Stimulated activated CD4-positive, alpha-beta T cell treated with anti-CD3 and anti-CD28 coated beads, Interleukin-2, amount 100 ng/mL, for 24 hours (primary cell): ENCODE data around the gene FAM20B.
A peak's percentile ranks its signal among the peaks of the same experiment; 100 is the strongest.

Source experiments
- DNase-seq, 2 donors: peaks; one replicate each; pipeline ENCODE4 v3.0.0-alpha.2; 2020

FAM20B gene

DNA sequence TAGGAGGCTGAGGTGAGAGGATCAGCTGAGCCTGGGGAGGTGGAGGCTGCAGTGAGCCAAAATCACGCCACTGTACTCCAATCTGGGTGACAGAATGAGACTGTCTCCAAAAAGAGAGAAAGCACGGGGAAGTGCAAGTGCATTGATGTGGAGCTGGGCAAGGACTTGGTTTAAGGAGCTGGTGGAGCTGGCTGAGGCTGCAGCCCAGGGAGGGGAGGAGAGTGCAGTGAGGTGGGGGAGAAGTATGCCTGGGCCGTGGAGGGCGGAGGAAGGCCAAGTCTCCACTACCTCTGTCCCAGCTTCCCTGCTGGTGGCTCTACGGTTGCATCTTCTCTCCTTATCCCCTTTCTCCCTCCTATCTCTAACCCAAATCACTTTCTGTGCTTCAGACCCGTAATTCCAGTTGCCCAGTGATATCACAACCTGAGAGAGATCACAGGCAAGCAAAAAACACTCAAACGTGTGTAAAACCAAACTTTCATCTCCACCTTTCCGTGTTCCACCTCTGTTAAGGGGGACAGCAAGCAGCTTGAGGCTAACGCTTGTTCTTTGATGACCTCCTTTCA lies 67.3 kb downstream of the FAM20B start:
- DNase-seq: no peak

DNA sequence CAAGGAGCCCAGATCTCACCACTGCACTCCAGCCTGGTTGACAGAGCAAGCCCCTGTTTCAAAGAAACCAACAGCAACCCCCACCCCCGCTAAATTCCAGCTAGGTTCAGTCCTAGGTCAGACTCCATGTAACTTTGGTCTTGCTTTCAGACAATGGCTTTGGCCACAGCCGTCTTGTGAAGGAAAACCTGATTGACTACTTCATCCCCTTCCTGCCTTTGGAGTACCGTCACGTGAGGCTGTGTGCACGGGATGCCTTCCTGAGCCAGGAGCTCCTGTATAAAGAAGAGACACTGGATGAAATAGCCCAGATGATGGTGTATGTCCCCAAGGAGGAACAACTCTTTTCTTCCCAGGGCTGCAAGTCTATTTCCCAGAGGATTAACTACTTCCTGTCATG lies 69.1 kb downstream of the FAM20B start:
- no peak for DNase-seq

DNA sequence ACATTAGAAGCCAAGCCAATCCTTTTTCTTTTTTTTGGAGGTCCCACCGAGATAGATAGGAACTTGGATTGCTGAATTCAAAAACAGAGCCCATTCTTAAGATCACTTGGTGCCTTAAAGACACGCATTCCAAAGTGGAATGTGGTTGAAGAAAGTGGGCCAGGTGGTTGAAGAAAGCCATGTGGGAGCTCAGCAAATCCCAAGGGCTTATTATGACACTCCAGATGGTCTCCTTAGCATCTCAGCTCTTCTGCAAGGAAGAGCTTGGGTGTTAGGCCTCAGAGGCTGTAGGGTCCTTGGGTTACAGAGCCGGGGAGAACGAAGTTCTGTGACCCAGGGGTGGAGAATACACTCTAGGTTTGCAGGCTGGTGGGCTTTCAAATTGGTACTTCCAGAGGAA lies 69.7 kb downstream of the FAM20B start:
- no peak for DNase-seq

DNA sequence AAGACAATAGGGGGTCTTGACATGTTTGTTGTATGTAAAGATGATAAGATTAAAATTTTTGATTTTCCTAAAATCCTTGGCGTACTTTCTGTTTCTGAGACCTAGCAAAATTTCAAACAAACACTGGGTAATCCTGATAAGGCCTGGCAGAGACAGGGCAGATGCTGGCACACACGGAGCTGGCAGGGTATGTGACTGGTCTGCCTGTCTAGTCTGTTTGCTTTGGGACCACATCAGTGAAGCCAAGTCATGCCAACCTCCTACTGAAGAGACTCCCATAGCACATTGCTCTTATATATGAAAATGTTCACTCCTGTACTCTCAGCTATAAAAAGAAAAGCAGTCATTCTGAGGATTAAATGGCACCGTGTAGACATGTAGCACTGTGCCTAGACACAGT lies 70.2 kb downstream of the FAM20B start:
- DNase-seq: no peak

DNA sequence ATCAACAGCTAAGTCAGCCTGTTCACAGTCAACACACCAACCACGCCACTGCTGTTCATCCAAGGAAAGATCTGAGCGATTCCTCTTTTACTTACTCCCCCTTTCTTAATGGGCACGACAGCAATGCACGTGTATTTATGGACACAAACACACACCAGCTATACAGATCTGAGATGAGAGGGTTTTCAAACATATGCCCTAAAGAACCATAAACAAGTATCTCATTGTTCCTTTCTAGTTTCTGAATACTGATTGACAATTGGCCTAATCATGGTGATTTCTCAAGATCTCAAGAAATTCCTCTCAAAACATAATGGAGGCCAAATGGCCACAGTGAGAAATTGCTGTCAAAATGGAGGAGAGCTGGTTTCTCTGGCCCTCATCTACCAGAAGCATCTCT lies 74.2 kb downstream of the FAM20B start:
- DNase-seq: no peak

DNA sequence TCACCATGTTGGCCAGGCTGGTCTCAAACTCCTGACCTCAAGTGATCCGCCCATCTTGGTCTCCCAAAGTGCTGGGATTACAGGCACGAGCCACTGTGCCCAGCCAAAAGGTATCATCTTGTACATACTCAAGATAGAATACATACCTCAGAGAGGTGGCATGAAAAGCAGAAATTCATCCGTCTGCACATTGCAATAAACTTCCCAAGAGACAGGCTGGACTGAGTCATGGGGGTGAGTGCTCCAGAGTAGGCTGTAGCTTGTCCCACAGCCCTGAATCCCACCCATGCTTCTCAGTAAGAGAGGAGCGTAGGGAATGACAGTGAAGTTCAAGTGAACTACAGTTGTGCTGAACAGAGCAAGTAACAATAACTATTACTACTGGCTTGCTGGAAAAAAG lies 75.9 kb downstream of the FAM20B start:
- no peak for DNase-seq

DNA sequence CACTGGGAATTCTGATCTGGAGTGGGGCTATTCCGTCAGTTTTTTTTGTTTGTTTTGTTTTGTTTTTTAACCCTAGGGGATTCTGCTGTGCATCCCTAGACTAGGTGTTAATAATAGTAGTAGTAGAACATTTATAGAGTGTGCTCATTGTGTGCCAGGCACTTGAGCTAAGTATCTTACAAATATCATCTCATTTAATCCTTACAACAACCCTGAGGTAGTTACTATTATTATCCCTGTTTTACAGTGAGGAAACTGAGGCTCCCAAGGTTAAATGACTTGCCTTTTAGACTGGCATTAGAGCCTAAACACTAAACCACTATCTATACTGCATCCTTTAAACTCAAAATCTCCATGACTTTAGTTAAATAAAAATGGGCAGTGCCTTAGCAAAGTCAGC lies 78.3 kb downstream of the FAM20B start:
- DNase-seq: no peak

DNA sequence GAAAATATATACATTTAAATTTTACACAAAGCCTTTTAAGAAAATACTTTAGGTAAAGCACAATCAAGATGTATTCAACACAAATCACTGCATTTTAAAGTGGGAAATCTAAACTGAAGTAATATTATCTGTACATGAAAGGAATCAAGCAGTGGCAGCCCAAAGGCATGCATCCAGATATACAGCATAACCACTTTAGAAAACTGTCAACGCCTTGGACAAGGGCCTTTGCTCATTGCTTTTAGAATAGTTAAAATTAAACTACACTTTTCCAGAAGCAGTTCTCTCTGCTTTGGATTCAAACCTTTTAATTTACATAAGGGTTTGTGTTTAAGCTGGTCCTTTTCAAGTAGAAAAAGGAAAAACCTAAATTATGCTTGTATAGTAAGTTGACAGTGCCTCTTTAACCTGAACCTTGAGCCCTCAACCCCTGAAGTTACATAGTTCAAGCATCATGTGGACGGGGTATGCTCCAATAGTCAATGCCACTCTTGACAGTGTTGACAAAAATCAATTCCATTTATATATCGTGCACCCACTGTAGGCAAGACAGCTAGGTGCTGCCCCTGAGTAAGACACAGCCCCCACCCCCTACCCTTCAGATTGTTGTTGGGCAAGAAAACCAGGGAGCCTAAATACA lies 79.0 kb downstream of the FAM20B start:
- DNase-seq: no peak

DNA sequence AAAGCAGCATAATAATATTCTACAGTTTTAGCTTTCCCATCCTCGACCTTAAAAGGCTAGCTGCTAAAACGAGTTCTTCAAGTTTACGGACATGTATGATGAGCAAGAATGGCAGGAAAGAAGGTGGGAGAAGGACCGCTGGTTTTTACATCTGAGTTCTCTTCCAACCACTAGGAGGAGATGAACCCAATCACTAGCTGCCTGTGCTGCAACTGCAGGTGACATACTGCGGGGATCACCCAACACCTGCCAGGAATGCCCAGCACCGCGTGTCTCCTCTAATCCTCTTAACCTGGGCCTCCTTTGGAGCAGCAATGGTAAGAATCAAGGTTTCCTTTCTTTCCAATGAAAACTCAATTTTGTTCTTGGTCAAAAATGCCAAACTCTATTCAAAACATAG lies 79.7 kb downstream of the FAM20B start:
- DNase-seq: no peak

DNA sequence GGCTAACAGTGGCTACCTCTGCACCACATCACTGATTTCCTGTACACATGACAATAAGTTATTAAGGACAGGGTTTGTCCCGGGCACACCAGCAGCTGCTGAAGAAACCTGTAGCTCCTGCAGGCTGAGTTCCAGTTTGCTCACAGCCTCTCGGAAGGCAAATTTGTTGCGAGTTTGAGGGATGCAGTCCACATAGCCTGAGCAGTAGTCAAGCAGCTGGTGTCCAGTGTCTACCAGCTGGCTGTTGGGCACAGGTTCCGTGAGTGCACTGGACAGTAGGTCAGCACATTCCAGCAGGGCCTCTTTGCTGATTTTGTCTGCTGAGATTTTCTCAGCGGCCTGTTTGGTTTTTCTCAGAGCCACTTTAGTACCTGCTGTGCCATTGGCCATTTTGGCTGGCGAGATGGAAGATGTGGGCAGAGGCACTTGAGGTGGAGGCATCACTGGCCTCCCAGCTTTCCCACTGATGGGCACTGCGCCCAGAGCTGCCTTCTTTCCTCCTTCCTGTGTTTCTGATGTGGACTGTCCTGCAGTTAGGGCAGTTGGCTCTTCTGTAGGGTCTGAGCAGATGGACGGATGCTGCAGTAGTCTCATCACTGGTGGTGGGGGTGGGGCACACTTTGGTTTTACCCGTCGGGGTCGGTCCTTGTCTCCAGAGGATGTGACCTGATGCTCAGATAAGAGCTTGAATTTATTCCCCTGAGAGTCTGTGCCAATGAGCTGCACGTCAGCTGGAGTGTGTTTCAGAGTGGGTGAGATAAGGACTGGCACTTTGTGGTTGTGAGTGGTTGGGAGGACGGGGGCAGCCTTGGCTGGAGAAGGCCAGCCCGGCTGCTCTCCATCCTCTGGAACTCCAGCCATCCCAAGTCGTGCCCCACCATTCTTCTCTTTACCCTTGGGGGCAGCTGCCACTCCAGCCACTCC lies 82.3 kb downstream of the FAM20B start:
- DNase-seq: no peak

DNA sequence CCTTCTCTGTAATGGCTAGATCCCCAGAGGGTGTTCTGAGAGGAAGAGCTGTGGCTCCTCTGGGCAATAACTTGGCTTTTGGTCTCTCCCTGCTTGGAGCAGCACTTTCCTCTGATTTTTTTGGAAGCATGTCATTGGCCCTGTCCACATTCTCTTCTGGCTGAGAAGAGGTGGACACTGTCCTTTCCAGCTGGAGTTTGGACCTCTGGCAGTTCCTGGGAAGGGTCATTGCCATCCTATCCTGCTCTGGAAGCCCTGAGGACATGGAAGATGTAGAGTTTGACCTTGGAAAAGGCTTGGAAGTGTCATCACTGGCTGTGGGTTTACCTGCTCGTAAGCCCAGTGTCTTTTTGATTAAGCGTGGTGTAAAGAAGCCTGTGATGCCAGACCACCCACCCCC lies 83.0 kb downstream of the FAM20B start:
- DNase-seq: no peak

DNA sequence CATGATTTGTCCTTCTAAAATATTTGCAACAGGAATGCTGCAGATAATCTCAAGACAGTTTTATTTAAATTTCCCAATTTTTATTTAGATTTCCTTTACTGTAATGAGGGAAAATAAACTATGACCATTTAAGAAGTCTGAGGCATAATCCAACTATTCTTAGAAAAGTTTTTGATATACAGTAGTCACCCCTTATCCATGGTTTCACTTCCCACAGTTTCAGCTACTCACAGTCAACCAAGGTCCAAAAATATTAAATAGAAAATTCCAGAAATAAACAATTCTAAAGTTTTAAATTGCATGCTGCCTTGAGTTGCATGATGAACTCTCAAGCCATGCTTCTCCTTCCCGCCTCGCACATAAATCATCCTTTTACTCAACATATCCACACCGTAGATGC lies 89.5 kb downstream of the FAM20B start:
- DNase-seq: no peak

DNA sequence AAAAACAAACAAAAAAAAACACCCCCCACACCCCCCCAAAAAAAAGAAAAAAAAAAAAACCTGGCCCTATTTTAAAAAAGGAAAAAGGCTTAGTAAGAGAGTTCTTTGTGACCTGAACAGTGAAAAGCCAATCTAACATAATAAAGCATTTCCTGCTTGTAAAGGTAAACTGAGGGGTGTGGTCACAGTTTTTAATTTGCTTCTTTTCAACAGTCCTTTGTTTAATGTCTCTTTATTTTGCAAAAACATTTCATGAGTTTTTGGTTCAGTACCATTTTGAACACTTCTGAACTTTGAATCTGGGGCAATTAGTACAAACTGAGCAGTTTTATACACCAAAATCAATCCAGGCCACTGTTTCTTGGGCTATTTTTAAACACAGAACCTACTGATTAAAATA lies 93.8 kb downstream of the FAM20B start:
- no peak for DNase-seq

DNA sequence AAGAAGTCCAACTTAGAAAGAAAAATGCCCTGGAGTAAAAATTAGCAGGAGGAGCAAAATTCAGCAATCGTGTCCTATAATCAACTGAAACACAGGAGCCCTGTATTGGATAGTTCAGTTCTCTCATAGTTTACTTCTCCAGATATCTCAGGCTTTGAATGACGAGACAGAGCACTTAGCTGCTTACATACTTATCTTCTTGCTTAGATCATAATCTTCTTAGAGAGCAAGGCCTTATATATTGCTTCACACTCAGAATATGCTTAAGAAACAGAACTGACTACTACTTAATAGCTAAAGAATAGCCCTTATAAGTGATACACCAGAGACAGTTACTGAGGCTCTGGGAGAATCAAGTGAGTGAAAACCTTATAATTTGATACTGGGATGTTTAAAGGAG lies 95.0 kb downstream of the FAM20B start:
- no peak for DNase-seq

DNA sequence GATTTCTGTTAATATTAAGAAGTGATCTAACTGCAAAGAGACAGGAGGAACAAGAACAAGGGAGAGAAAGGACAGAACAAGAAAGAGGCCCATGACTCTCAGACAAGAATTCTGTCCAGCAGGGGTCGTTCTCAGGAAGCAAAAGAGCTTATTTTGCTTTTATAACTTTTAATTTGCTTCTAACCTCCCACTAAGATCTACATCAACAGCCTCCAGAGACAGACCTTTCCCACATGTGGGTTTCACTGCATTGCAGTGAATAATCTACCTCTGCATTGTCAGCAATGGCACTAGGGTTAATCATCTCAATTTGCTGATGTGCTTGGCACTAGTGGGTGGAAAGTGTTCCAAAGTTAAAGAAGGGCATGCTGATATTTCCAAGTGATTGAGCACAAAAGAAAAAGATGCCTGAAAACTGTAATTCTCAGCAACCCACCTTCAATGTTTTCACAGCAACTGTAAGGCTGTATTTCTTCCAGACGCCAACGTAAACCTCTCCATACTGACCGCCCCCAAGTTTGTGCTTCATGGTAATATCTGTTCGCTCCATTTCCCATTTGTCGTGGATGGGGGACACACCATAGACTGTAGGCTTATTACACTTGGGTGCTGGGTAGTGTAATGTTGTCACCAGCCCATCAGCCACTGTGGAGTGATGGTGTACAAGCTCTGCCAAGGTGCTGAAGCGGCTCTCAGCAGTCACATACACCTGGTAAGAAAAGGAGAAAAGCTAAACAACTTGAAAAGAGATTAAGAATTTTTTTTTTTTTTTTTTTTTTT lies 95.7 kb downstream of the FAM20B start:
- peak; percentile 20 to 51 for DNase-seq

DNA sequence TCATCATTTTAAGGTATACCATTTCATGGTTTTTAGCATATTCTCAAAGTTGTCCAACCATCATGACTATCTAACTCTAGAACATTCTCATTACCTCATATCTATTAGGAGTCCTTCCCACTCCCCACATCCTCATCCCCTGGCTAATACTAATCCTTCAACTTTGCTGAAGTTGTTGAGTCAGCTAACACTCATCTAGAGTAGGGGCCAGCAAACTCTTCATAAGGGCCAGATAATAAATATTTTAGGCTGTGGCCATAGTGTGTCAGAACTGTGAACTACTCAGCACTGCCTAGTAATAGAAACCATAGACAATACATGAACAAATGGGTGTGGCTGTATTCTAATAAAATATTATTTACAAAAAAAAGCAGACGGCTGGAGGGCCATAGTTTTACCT lies 99.2 kb downstream of the FAM20B start:
- DNase-seq: no peak
